Large intestine (tissue), 3 donors: ENCODE data around the gene EPB41. TPM values are rescaled to one million over a fixed set of nuclear protein-coding genes. Genes with fewer than 3 reads are reported as not detected.
"Not testable (repeated sequence)": the region's sequence is repeated elsewhere in the genome, so short reads cannot be mapped to it uniquely, and the experiment has no call there.

ENCODE experiments used
- DNase-seq, 2 donors: peaks; one replicate each; pipeline versions ENCODE4 v3.0.0 to v3.0.0-alpha.2; 2013
- H3K27ac ChIP-seq: one replicate; pipeline ENCODE4 v1.5.1; 2013; ENCODE audit warnings: low read length
- H3K27me3 ChIP-seq: 2 replicates; pipeline ENCODE4 v1.6.1; 2013; ENCODE audit warnings: low read length; ENCODE audit not compliant: control insufficient read depth, insufficient read depth
- H3K36me3 ChIP-seq: 2 replicates; pipeline ENCODE4 v1.6.1; 2013; ENCODE audit warnings: low read length; ENCODE audit not compliant: control insufficient read depth, insufficient read depth
- H3K4me1 ChIP-seq: one replicate; pipeline ENCODE4 v1.6.1; 2013; ENCODE audit warnings: low read length; ENCODE audit not compliant: control insufficient read depth, insufficient read depth
- H3K4me3 ChIP-seq: one replicate; pipeline ENCODE4 v1.5.1; 2013; ENCODE audit warnings: low read length
- H3K9me3 ChIP-seq: one replicate; pipeline ENCODE4 v1.6.1; 2013; ENCODE audit warnings: mild to moderate bottlenecking, low read depth, low read length, moderate library complexity; ENCODE audit not compliant: control insufficient read depth
- WGBS: methylation state at CpG from one replicate; pipeline ENCODE4 v1.1.5; 2013; ENCODE audit warnings: low lambda C conversion rate; ENCODE audit not compliant: insufficient coverage; 5-methylcytosine and 5-hydroxymethylcytosine counted together
- polyA plus RNA-seq: library from polyadenylated mRNA; unstranded; fragments of 120-200 nt; gene quantifications from one replicate; pipeline ENCODE4 v1.2.1, GENCODE V29; 2013

Gene EPB41
- polyA plus RNA-seq, 1 donor = 54.0 TPM

- Histone ChIP-seq H3K27ac (peak overlapping the region; percentile 51), H3K36me3 (no peaks in the 10 kb centered on the region), H3K4me1 (peaks cover 35% of the 10 kb centered on the region), H3K27me3 (no peaks in the 10 kb centered on the region), H3K9me3 (no peaks in the 10 kb centered on the region), H3K4me3 (no peak overlapping the region)
- WGBS = 100% methylated on average over 1 of the region's 3 CpGs
- DNase-seq = no peak
Measured at GRCh38 chr1:28927266-28927647, 12.9 kb downstream of the EPB41 start.

DNA sequence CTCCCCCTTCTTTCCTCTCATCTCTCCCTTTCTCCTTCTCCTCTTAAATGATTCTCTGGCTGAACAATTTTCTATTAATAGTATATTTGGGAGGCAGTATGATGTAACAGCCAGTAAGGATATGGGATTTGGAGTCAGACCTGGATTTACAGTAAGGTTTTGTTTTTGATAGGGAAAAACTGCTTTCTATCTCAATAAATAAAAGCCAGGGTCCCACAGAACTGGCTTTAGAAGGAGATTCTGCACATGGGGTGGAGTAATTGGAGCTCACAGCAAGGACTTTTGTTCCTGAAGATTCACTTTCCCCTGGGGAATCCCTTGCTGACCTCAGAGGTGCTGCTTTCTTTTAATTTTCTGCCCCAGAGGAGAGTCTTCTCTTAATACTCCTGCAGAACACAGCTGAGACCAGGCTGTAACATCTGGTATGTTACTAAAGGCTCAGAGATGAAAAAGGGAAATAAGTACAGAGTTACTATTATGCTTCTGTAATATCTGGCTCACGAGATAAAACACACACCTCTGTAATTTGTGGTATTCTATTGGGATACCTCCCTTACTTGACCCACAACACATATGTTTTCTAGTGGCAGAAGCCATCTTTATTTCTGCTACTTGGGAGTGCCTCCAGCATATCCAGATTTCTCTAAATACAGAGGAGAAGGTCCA lies 13.4 kb downstream of the EPB41 start:
- no CpG with 5 or more reads among the region's 1 CpG for WGBS

GRCh38 chr1:28928314-28928941 lies 14.1 kb downstream of the EPB41 start:
- peak; percentile 30 to 75 for DNase-seq
- WGBS = no CpG with 5 or more reads among the region's 2 CpGs
- Histone ChIP-seq H3K4me3 (no peak overlapping the region), H3K9me3 (no peaks in the 10 kb centered on the region), H3K27ac (peak overlapping the region; percentile 51), H3K36me3 (no peaks in the 10 kb centered on the region), H3K27me3 (no peaks in the 10 kb centered on the region), H3K4me1 (peaks cover 40% of the 10 kb centered on the region)

More for the DNA sequence above, 13.4 kb downstream of the EPB41 start:
- DNase-seq = no peak
- peaks cover 39% of the 10 kb centered on the region for H3K4me1 ChIP-seq
- no peaks in the 10 kb centered on the region for H3K36me3 ChIP-seq
- no peak overlapping the region for H3K4me3 ChIP-seq
- H3K27ac ChIP-seq = peak overlapping the region; percentile 51
- H3K9me3 ChIP-seq = no peaks in the 10 kb centered on the region
- no peaks in the 10 kb centered on the region for H3K27me3 ChIP-seq

GRCh38 chr1:28933277-28933676 lies 18.9 kb downstream of the EPB41 start:
- H3K4me3 ChIP-seq = no peak overlapping the region
- peaks cover 18% of the 10 kb centered on the region for H3K4me1 ChIP-seq
- no peaks in the 10 kb centered on the region for H3K27me3 ChIP-seq
- no CpG with 5 or more reads among the region's 2 CpGs for WGBS
- H3K36me3 ChIP-seq = no peaks in the 10 kb centered on the region
- DNase-seq = no peak
- no peaks in the 10 kb centered on the region for H3K9me3 ChIP-seq
- no peak overlapping the region for H3K27ac ChIP-seq

DNA sequence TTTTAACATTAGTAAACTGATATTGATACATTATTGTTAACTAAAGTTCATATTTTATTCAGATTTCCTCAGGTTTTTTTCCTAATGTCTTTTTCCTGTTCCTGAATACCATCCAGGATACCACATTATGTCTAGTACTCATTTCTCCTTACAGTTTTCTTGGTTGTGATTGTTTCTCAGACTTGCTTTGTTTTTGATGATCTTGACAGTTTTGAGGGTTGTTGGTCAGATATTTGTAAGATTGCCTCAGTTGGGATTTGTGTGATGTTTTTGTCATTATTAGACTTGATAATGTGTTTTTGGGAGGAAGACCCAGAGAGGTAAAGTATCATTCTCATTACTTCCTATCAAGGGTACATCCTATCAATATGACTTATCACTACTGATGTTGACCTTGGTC lies 19.5 kb downstream of the EPB41 start:
- DNase-seq = no peak
- Histone ChIP-seq H3K36me3 (no peaks in the 10 kb centered on the region), H3K4me3 (no peak overlapping the region)

DNA sequence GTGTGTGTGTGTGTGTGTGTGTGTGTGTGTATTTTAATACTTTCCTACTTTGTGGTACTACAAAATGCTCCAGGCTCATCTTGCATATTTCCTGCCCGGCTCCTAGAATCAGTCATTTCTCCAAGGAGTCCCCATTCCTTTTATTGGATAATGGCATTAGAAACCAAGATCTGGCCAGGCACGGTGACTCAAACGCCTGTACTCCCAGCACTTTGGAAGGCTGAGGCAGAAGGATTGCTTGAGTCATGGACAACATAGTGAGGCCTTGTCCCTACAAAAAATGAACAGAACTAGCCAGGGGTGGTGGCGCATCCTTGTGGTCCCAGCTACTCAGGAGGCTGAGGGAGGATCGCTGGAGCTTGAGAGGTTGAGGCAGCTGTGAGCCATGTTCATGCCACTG lies 20.3 kb downstream of the EPB41 start:
- no peaks in the 10 kb centered on the region for H3K36me3 ChIP-seq
- H3K9me3 ChIP-seq = no peaks in the 10 kb centered on the region
- H3K27me3 ChIP-seq = no peaks in the 10 kb centered on the region
- no peak for DNase-seq
- H3K4me3 ChIP-seq = no peak overlapping the region
- WGBS = no CpG with 5 or more reads among the region's 5 CpGs
- H3K27ac ChIP-seq = no peak overlapping the region
- H3K4me1 ChIP-seq = peaks cover 6% of the 10 kb centered on the region

More for the DNA sequence above, 19.5 kb downstream of the EPB41 start:
- Histone ChIP-seq H3K9me3 (no peaks in the 10 kb centered on the region), H3K4me1 (peaks cover 12% of the 10 kb centered on the region), H3K27me3 (no peaks in the 10 kb centered on the region), H3K27ac (no peak overlapping the region)

GRCh38 chr1:28935293-28935692 lies 20.9 kb downstream of the EPB41 start:
- no peaks in the 10 kb centered on the region for H3K36me3 ChIP-seq
- WGBS = no CpG with 5 or more reads among the region's 5 CpGs
- no peaks in the 10 kb centered on the region for H3K27me3 ChIP-seq
- DNase-seq = no peak
- H3K9me3 ChIP-seq = no peaks in the 10 kb centered on the region
- peaks cover 4% of the 10 kb centered on the region for H3K4me1 ChIP-seq
- H3K4me3 ChIP-seq = no peak overlapping the region
- no peak overlapping the region for H3K27ac ChIP-seq

GRCh38 chr1:28936094-28936493 lies 21.7 kb downstream of the EPB41 start:
- no peak for DNase-seq
- Histone ChIP-seq H3K9me3 (no peaks in the 10 kb centered on the region), H3K4me3 (no peak overlapping the region), H3K36me3 (no peaks in the 10 kb centered on the region), H3K27me3 (no peaks in the 10 kb centered on the region), H3K4me1 (peaks cover 4% of the 10 kb centered on the region), H3K27ac (no peak overlapping the region)
- WGBS = no CpG with 5 or more reads among the region's 1 CpG

DNA sequence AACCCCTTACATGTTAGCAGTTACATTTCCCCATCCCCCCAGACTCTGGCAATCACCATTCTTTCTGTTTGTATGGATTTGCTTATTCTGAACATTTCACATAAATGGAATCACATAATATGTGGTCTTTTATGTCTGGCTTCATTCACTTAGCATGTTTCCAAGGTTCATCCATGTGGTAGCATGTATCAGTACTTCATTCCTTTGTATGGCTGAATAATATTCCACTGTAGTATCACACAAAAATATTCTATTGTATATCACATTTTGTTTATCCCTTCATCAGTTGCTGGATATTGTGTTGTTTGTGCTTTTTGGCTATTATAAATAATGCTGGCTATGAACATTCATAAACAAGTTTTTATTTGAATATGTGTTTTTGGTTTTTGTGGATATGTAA lies 22.2 kb downstream of the EPB41 start:
- Histone ChIP-seq H3K4me3 (no peak overlapping the region), H3K9me3 (no peaks in the 10 kb centered on the region), H3K27me3 (no peaks in the 10 kb centered on the region), H3K27ac (no peak overlapping the region), H3K4me1 (peaks cover 4% of the 10 kb centered on the region), H3K36me3 (no peaks in the 10 kb centered on the region)
- DNase-seq = no peak

DNA sequence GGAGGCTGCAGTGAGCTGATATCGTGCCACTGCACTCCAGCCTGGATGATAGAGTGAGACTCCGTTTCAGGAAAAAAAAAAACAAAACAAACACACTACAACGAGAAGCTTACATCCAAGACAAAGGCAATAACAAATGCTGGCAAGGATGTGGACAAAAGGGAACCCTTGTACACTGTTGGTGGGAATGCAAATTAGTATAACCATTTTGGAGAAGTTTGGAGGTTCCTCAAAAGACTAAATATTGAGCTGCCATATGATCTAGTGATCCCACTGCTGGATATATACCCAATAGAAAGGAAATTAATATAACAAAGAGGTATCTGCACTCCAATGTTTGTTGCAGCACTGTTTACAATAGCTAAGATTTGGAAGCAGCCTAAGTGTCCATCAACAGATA lies 29.2 kb downstream of the EPB41 start:
- H3K36me3 ChIP-seq, H3K4me3 ChIP-seq, H3K9me3 ChIP-seq, H3K27me3 ChIP-seq, H3K4me1 ChIP-seq, H3K27ac ChIP-seq, DNase-seq: not testable (repeated sequence)
- 75% methylated on average over 1 of the region's 3 CpGs for WGBS

DNA sequence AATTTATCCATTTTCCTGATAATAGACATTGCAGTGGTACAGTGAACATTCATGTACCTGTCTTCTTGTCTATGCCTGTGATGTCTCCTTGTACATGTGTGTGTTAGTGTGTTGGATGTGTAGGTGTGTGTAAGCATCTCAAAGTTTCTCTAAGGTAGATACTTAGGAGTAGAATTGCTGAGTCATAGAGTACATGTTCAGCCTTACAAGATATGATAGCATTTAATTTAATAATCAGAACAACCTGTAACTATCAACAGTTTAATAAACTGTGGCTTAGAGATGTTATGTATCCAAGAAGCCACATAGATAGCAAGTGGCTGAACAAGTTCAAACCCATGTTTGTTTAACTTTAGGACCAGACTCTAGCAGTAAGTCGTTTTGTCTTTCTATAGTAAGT lies 35.6 kb downstream of the EPB41 start:
- WGBS = 40% methylated on average over 1 of the region's 1 CpG
- H3K9me3 ChIP-seq = no peaks in the 10 kb centered on the region
- no peak for DNase-seq

More for the DNA sequence above, 35.6 kb downstream of the EPB41 start:
- Histone ChIP-seq H3K4me3 (no peak overlapping the region), H3K27me3 (no peaks in the 10 kb centered on the region), H3K4me1 (no peaks in the 10 kb centered on the region), H3K36me3 (no peaks in the 10 kb centered on the region), H3K27ac (no peak overlapping the region)
